Central memory CD8-positive, alpha-beta T cell (primary cell): ENCODE results near the gene PRR19.

Source experiments
- ATAC-seq: fragments of 150-1000 bp; cut with Tn5 transposase; replicated peaks from 2 replicates; pipeline ENCODE4 v1.10.0; 2022; ENCODE audit warnings: mild to moderate bottlenecking, moderate FRiP score, moderate number of reproducible peaks; ENCODE audit not compliant: poor library complexity, severe bottlenecking; ENCODE audit errors: extremely low read depth
- DNase-seq, 2 donors: peaks; one replicate each; pipeline ENCODE4 v3.0.0; 2021; ENCODE audit warnings: low spot score in 2 of 2
- H3K27ac Mint-ChIP-seq: one replicate; pipeline ENCODE4 v1.8.0; 2022; ENCODE audit warnings: low read depth, mild to moderate bottlenecking, moderate library complexity, mixed read lengths
- H3K27me3 Mint-ChIP-seq: one replicate; pipeline ENCODE4 v1.8.0; 2022; ENCODE audit warnings: mixed read lengths
- H3K36me3 Mint-ChIP-seq: one replicate; pipeline ENCODE4 v1.8.0; 2022; ENCODE audit warnings: mild to moderate bottlenecking, moderate library complexity, mixed read lengths; ENCODE audit not compliant: insufficient read depth
- H3K4me1 Mint-ChIP-seq: one replicate; pipeline ENCODE4 v1.8.0; 2022; ENCODE audit warnings: mixed read lengths
- H3K4me3 Mint-ChIP-seq: one replicate; pipeline ENCODE4 v1.8.0; 2022; ENCODE audit warnings: mild to moderate bottlenecking, moderate library complexity, mixed read lengths
- H3K9me3 Mint-ChIP-seq: one replicate; pipeline ENCODE4 v1.8.0; 2022; ENCODE audit warnings: mixed read lengths

The PRR19 gene

GRCh38 chr19:42288881-42289555 is 12.9 kb upstream of the PRR19 start:
- ATAC-seq: no peak
- DNase-seq: no peak

DNA sequence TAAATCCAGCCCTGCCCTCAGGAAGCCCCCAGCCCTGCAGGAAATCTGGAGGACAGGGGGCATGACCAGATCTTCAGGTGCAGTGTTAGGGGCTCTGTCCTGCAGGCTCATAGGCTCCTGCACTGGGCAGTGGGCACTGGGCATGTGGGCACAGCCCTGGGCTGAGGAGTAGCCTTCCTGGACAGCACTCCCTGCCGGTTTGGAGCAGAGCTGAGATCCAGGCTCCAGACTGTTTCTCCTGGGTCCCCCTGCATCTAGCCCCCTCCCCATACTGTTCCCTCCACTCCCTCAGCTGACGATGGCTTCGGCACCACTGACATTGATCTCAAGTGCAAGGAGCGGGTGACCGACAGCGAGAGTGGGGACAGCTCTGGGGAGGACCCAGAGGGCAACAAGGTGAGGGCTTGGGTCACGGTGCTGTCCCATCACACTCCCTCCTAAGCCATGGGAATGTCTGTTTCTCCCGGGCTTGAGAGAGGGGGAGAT is 12.3 kb upstream of the PRR19 start:
- no peak for ATAC-seq
- Mint-ChIP-seq H3K27me3 (no peaks in the 10 kb centered on the region), H3K4me1 (peaks cover 25% of the 10 kb centered on the region), H3K27ac (no peak overlapping the region), H3K9me3 (no peaks in the 10 kb centered on the region), H3K4me3 (no peak overlapping the region), H3K36me3 (peaks cover 20% of the 10 kb centered on the region)
- DNase-seq: no peak

More at GRCh38 chr19:42288881-42289555, 12.9 kb upstream of the PRR19 start:
- peaks cover 19% of the 10 kb centered on the region for H3K36me3 Mint-ChIP-seq
- H3K9me3 Mint-ChIP-seq: no peaks in the 10 kb centered on the region
- H3K4me1 Mint-ChIP-seq: peaks cover 26% of the 10 kb centered on the region
- no peaks in the 10 kb centered on the region for H3K27me3 Mint-ChIP-seq
- no peak overlapping the region for H3K4me3 Mint-ChIP-seq
- H3K27ac Mint-ChIP-seq: no peak overlapping the region

- H3K4me3 Mint-ChIP-seq: no peak overlapping the region
- peaks cover 17% of the 10 kb centered on the region for H3K36me3 Mint-ChIP-seq
- peaks cover 20% of the 10 kb centered on the region for H3K4me1 Mint-ChIP-seq
- no peak for DNase-seq
- H3K27ac Mint-ChIP-seq: no peak overlapping the region
- H3K9me3 Mint-ChIP-seq: no peaks in the 10 kb centered on the region
- no peak for ATAC-seq
- no peaks in the 10 kb centered on the region for H3K27me3 Mint-ChIP-seq
Measured at GRCh38 chr19:42290136-42290522, 11.8 kb upstream of the PRR19 start.

DNA sequence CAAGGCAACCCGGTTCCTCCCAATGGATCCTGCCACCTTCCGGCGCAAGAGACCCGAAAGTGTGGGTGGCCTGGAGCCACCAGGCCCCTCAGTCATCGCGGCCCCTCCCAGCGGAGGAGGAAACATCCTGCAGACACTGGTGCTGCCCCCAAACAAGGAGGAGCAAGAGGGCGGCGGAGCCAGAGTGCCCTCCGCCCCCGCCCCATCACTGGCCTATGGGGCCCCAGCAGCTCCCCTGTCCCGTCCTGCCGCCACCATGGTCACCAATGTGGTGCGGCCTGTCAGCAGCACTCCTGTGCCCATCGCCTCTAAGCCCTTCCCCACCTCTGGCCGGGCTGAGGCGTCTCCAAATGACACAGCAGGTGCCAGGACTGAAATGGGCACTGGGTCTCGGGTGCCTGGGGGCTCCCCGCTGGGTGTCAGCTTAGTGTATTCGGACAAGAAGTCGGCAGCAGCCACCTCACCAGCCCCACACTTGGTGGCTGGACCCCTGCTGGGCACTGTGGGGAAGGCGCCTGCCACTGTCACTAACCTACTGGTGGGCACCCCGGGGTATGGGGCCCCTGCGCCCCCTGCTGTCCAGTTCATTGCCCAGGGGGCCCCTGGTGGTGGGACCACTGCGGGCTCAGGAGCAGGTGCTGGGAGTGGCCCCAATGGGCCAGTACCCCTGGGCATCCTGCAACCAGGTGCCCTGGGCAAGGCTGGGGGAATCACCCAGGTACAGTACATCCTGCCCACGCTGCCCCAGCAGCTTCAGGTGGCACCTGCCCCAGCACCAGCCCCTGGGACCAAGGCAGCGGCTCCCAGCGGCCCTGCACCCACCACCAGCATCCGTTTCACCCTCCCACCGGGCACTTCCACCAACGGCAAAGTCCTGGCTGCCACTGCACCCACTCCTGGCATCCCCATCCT is 11.2 kb upstream of the PRR19 start:
- peak; percentile 45 to 58 for DNase-seq
- Mint-ChIP-seq H3K4me3 (no peak overlapping the region), H3K4me1 (peaks cover 17% of the 10 kb centered on the region), H3K9me3 (no peaks in the 10 kb centered on the region), H3K27me3 (no peaks in the 10 kb centered on the region), H3K36me3 (peaks cover 17% of the 10 kb centered on the region), H3K27ac (peak overlapping the region; percentile 35)
- ATAC-seq: peak; percentile 73

DNA sequence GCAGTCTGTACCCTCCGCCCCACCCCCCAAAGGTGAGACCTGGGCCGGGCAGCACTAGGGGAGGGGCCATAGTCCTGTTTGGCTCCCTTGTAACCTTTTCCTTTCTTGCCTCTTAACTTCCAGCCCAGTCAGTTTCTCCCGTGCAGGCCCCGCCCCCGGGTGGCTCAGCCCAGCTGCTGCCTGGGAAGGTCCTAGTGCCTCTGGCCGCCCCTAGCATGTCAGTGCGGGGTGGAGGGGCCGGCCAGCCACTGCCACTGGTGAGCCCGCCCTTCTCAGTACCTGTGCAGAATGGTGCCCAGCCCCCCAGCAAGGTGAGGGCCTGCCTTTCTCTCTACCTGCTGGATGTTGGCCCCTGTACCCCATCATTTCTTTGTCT is 10.5 kb upstream of the PRR19 start:
- H3K27me3 Mint-ChIP-seq: no peaks in the 10 kb centered on the region
- no peak for ATAC-seq
- peaks cover 12% of the 10 kb centered on the region for H3K4me1 Mint-ChIP-seq
- H3K36me3 Mint-ChIP-seq: peaks cover 16% of the 10 kb centered on the region
- H3K4me3 Mint-ChIP-seq: no peak overlapping the region
- no peaks in the 10 kb centered on the region for H3K9me3 Mint-ChIP-seq
- DNase-seq: no peak
- peak overlapping the region; percentile 35 for H3K27ac Mint-ChIP-seq

- no peaks in the 10 kb centered on the region for H3K9me3 Mint-ChIP-seq
- DNase-seq: no peak
- no peaks in the 10 kb centered on the region for H3K27me3 Mint-ChIP-seq
- H3K4me1 Mint-ChIP-seq: peaks cover 12% of the 10 kb centered on the region
- peak overlapping the region; percentile 35 for H3K27ac Mint-ChIP-seq
- ATAC-seq: no peak
- no peak overlapping the region for H3K4me3 Mint-ChIP-seq
- peaks cover 16% of the 10 kb centered on the region for H3K36me3 Mint-ChIP-seq
Measured at GRCh38 chr19:42292042-42292960, 9.6 kb upstream of the PRR19 start.

DNA sequence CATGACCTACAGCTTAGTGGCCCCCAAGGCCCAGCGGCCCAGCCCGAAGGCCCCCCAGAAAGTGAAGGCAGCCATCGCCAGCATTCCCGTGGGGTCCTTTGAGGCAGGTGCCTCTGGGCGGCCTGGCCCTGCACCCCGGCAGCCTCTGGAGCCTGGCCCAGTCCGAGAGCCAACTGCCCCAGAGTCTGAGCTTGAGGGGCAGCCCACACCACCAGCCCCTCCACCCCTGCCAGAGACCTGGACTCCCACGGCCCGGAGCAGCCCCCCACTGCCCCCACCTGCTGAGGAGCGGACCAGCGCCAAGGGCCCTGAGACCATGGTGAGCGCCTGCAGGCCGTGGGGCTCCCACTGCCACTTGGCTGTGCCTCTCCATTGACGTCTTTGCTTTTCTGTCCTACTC is 9.0 kb upstream of the PRR19 start:
- no peaks in the 10 kb centered on the region for H3K27me3 Mint-ChIP-seq
- peaks cover 17% of the 10 kb centered on the region for H3K36me3 Mint-ChIP-seq
- no peak overlapping the region for H3K4me3 Mint-ChIP-seq
- H3K4me1 Mint-ChIP-seq: peaks cover 12% of the 10 kb centered on the region
- DNase-seq: no peak
- ATAC-seq: no peak
- peak overlapping the region; percentile 56 for H3K27ac Mint-ChIP-seq
- no peaks in the 10 kb centered on the region for H3K9me3 Mint-ChIP-seq

GRCh38 chr19:42293540-42293939 is 8.4 kb upstream of the PRR19 start:
- H3K27ac Mint-ChIP-seq: peak overlapping the region; percentile 56
- H3K4me3 Mint-ChIP-seq: no peak overlapping the region
- DNase-seq (no peak), ATAC-seq (no peak)
- H3K36me3 Mint-ChIP-seq: peaks cover 19% of the 10 kb centered on the region
- H3K27me3 Mint-ChIP-seq: no peaks in the 10 kb centered on the region
- H3K4me1 Mint-ChIP-seq: peaks cover 12% of the 10 kb centered on the region
- H3K9me3 Mint-ChIP-seq: no peaks in the 10 kb centered on the region

- peaks cover 12% of the 10 kb centered on the region for H3K4me1 Mint-ChIP-seq
- no peaks in the 10 kb centered on the region for H3K27me3 Mint-ChIP-seq
- no peak overlapping the region for H3K4me3 Mint-ChIP-seq
- peaks cover 19% of the 10 kb centered on the region for H3K36me3 Mint-ChIP-seq
- H3K9me3 Mint-ChIP-seq: no peaks in the 10 kb centered on the region
- peak overlapping the region; percentile 53 for H3K27ac Mint-ChIP-seq
- DNase-seq: no peak
- no peak for ATAC-seq
Measured at GRCh38 chr19:42293948-42294347, 8.0 kb upstream of the PRR19 start.

DNA sequence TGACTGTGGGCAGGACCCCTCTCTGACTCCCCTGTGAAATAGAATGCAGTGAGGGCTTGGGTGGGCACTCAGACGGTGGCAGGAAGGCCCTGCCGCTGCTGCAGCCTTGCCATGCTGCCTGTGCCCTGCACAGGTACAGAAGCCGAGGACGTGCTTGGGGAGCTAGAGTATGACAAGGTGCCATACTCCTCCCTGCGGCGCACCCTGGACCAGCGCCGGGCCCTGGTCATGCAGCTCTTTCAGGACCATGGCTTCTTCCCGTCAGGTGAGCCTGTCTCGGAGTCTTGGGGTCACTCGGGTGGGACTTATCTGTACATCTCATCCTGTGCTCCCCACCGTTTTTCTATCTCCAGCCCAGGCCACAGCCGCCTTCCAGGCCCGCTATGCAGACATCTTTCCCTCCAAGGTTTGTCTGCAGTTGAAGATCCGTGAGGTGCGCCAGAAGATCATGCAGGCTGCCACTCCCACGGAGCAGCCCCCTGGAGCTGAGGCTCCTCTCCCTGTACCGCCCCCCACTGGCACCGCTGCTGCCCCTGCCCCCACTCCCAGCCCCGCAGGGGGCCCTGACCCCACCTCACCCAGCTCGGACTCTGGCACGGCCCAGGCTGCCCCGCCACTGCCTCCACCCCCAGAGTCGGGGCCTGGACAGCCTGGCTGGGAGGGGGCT is 7.3 kb upstream of the PRR19 start:
- Mint-ChIP-seq H3K36me3 (peaks cover 19% of the 10 kb centered on the region), H3K27me3 (no peaks in the 10 kb centered on the region), H3K4me3 (no peak overlapping the region), H3K27ac (peak overlapping the region; percentile 53), H3K9me3 (no peaks in the 10 kb centered on the region), H3K4me1 (peaks cover 12% of the 10 kb centered on the region)
- DNase-seq (no peak), ATAC-seq (no peak)

DNA sequence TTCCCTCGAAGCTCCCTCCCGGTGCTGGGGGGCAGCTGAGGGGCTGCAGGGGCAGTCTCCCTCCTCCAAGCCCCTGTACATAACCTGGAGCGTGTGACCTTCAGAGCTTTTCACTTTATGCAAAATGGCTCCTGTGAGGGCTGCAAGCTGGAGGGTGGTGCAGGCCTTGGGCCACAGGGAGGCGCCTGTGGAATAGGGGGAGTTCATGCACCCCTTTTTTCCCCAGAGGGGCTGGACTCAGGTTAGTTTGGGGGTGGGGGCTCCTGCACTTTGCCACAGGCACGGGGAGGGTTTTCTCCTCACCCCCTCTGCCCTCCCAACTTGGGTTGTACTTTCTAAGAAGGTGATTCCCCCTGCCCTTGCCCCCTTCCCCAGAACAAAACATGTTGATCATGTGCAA is 6.6 kb upstream of the PRR19 start:
- Mint-ChIP-seq H3K27me3 (no peaks in the 10 kb centered on the region), H3K4me3 (no peak overlapping the region), H3K9me3 (no peaks in the 10 kb centered on the region), H3K27ac (no peak overlapping the region), H3K4me1 (peaks cover 12% of the 10 kb centered on the region), H3K36me3 (peaks cover 22% of the 10 kb centered on the region)
- DNase-seq (no peak), ATAC-seq (no peak)
